Measurements from ENCODE around the gene PARP3.

- no peak for TF ChIP-seq CTCF (IDR thresholded peaks at IDR 0.05; ENCODE audit: low read depth, low read length)
- no peak for TF ChIP-seq POLR2A (IDR thresholded peaks at IDR 0.05; ENCODE audit: extremely low read depth, insufficient read length)
- no peak for TF ChIP-seq MAX (IDR thresholded peaks at IDR 0.05; ENCODE audit: low read depth, low read length)
- TF ChIP-seq MYC (IDR thresholded peaks at IDR 0.05; ENCODE audit: low read depth, low read length), result no peak
Measured at GRCh38 chr3:51997935-51998596, 55.9 kb downstream of the PARP3 start.

All from NB4 (cell line).